Head of caudate nucleus (tissue), 42 donors: ENCODE data around the gene LIF.

Experiments
- DNase-seq, 42 donors: peaks; one replicate each; pipeline versions ENCODE4 v3.0.0 to v3.0.0-alpha.2; 2020 to 2021; ENCODE audit warnings: mixed read lengths in 7 of 42
- intact Hi-C: fragments of 100-400 bp; cut with DNase I; formaldehyde crosslinking; loops from one replicate; pipeline ENCODE4 v1.15.0; 2022

Gene LIF

GRCh38 chr22:30249049-30250038 lies 2.8 kb upstream of the LIF start:
- intact Hi-C loops, result loop anchor here (5.0 kb wide), 1 partner anchor 142 kb away; no protein-coding TSS in a partner anchor
- no peak for DNase-seq

- no peak for DNase-seq
- intact Hi-C loops, result no loop called here
Observed at GRCh38 chr22:30248484-30248883, 1.9 kb upstream of the LIF start.

GRCh38 chr22:30247974-30248373 lies 1.4 kb upstream of the LIF start:
- intact Hi-C loops, result no loop called here
- DNase-seq, result no peak

GRCh38 chr22:30247561-30247960 lies 1.0 kb upstream of the LIF start:
- intact Hi-C loops, result no loop called here
- DNase-seq, result no peak

GRCh38 chr22:30246814-30247376 lies 336 bp upstream of the LIF start:
- intact Hi-C loops, result no loop called here
- DNase-seq, result no peak

- DNase-seq, result no peak
- intact Hi-C loops, result no loop called here
Observed at GRCh38 chr22:30245181-30245984, 1.2 kb downstream of the LIF start.

- intact Hi-C loops, result no loop called here
- no peak for DNase-seq
Observed at GRCh38 chr22:30244641-30245040, 1.9 kb downstream of the LIF start.

- DNase-seq, result no peak
- intact Hi-C loops, result no loop called here
Observed at GRCh38 chr22:30244066-30244465, 2.5 kb downstream of the LIF start.

GRCh38 chr22:30243661-30244060 lies 2.9 kb downstream of the LIF start:
- DNase-seq, result no peak
- intact Hi-C loops, result no loop called here

GRCh38 chr22:30241576-30242371 lies 4.8 kb downstream of the LIF start:
- intact Hi-C loops, result no loop called here
- DNase-seq, result no peak

- intact Hi-C loops, result no loop called here
- DNase-seq, result no peak
Observed at GRCh38 chr22:30240541-30241417, 5.8 kb downstream of the LIF start.

- DNase-seq, result no peak
- intact Hi-C loops, result no loop called here
Observed at GRCh38 chr22:30239488-30240405, 6.8 kb downstream of the LIF start.

GRCh38 chr22:30238661-30239487 lies 7.7 kb downstream of the LIF start:
- DNase-seq, result no peak
- intact Hi-C loops, result no loop called here

GRCh38 chr22:30238136-30238535 lies 8.4 kb downstream of the LIF start:
- intact Hi-C loops, result no loop called here
- no peak for DNase-seq

- intact Hi-C loops, result no loop called here
- no peak for DNase-seq
Observed at GRCh38 chr22:30236875-30237274, 9.7 kb downstream of the LIF start.

GRCh38 chr22:30235687-30236170 lies 10.8 kb downstream of the LIF start:
- DNase-seq, result no peak
- intact Hi-C loops, result no loop called here
